Subcutaneous adipose tissue (tissue), 4 donors: Measurements from ENCODE around the gene CPT1A. TPM values are rescaled to one million over a fixed set of nuclear protein-coding genes. Genes with fewer than 3 reads are reported as not detected.

ENCODE experiments used
- CTCF ChIP-seq: fragments of 450-650 bp; IDR thresholded peaks from one replicate; pipeline ENCODE4 v1.5.1; 2016; ENCODE audit warnings: low read depth, mild to moderate bottlenecking, control low read depth, antibody characterized with exemption, moderate library complexity
- total RNA-seq, 4 donors: library from RNA; depleted of rRNA; stranded (reverse); fragments of >200 nt; gene quantifications; one replicate each; pipeline ENCODE4 v1.1.0, GENCODE V29; 2016

Gene CPT1A
- total RNA-seq, 4 donors from 2014 or later = 26.6 to 47.9 (median 35.8) TPM

GRCh38 chr11:68783216-68783821 is 58.4 kb downstream of the CPT1A start:
- no peak for TF ChIP-seq CTCF

DNA sequence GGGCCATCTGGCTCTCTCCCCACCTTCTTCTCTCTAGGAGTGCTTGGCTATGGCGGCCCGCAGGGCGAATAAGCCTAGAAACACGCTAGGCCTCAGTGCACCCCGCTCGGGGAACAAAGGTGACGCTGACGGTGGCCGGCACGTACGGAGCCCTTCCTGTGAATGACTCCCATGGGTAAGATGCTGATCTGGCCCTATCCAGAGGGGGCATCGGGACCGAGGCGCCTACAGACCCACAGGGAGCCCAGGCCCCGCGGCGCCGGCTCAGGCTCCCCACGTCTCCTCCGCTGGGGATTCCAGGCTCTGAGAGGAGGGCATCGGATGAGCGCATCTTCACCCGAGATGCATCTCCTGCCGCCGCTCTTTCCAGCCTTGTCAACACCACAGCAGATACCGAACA is 59.0 kb downstream of the CPT1A start:
- TF ChIP-seq CTCF = no peak

- TF ChIP-seq CTCF = no peak
These were observed 60.9 kb downstream of the CPT1A start for GRCh38 chr11:68780829-68781228.

DNA sequence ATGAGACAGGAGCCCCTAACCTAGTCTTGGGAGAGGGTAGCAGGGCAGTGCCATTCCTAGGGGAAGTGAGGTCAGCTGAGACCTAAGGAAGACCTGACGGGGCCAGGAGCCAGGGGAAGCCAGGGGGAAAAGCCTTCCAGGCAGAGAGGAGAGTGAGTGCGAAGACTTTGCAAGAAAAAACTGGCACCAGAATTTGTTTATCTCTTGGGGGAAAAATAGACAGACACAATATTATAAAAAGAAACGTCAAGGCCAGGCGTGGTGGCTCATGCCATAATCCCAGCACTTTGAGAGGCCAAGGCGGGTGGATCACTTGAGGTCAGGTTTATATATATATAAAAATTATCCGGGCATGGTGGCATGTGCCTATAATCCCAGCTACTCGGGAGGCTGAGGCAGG is 63.5 kb downstream of the CPT1A start:
- no peak for TF ChIP-seq CTCF

GRCh38 chr11:68776442-68777235 is 65.1 kb downstream of the CPT1A start:
- no peak for TF ChIP-seq CTCF

DNA sequence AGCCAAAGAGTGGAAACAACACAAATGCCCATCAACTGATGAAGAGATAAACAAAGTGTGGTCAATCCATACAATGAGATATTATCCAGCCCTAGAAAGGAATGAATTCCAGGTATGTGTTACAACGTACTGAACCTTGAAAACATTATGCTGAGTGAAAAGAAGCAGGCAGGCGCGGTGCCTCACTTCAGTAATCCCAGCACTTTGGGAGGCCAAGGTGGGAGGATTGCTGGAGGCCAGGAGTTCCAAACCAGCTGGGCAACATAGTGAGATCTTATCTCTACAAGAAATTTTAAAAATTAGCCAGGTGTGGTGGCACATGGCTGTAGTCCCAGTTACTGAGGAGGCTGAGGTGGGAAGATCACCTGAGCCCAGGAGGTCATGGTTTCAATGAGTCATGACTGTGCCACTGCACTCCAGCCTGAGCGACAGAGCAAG is 65.7 kb downstream of the CPT1A start:
- no peak for TF ChIP-seq CTCF

DNA sequence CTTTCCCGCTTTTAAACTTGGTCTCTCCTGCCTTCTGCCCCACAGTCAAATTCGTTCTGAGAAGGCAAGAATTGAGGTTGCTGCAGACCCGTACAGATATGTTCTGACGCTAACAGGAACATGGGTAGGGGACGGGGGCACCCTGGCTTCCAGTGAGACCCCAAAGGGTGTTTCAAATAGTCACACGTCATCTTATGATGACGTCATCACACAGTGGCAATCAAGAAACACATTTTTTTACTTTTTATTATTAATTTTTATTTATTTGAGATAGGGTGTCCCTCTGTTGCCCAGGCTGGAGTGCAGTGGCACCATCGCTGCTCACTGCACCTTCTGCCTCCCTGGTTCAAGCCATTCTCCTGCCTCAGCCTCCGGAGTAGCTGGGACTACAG is 67.5 kb downstream of the CPT1A start:
- TF ChIP-seq CTCF = no peak
